Glutamatergic neuron (in vitro differentiated cells): ENCODE measurements around the gene PRDM7. TPM values are rescaled to one million over a fixed set of nuclear protein-coding genes. Genes with fewer than 3 reads are reported as not detected.
A peak's percentile ranks its signal among the peaks of the same experiment; 100 is the strongest.
"Not testable (repeated sequence)": the region's sequence is repeated elsewhere in the genome, so short reads cannot be mapped to it uniquely, and the experiment has no call there.

ENCODE experiments used
- DNase-seq: peaks from one replicate; pipeline ENCODE4 v3.0.0; 2022
- H3K27ac Mint-ChIP-seq: one replicate; pipeline ENCODE4 v1.8.0; 2020; ENCODE audit warnings: mild to moderate bottlenecking, mixed read lengths, inconsistent platforms; ENCODE audit not compliant: unreplicated experiment
- H3K27me3 Mint-ChIP-seq: one replicate; pipeline ENCODE4 v1.8.0; 2020; ENCODE audit warnings: mild to moderate bottlenecking, moderate library complexity, mixed read lengths, inconsistent platforms; ENCODE audit not compliant: unreplicated experiment
- H3K36me3 Mint-ChIP-seq: one replicate; pipeline ENCODE4 v1.8.0; 2020; ENCODE audit warnings: mild to moderate bottlenecking, mixed read lengths, inconsistent platforms; ENCODE audit not compliant: unreplicated experiment
- H3K4me1 Mint-ChIP-seq: one replicate; pipeline ENCODE4 v1.8.0; 2020; ENCODE audit warnings: mild to moderate bottlenecking, low read depth, mixed read lengths, inconsistent platforms; ENCODE audit not compliant: unreplicated experiment
- H3K4me3 Mint-ChIP-seq: one replicate; pipeline ENCODE4 v1.8.0; 2020; ENCODE audit warnings: mild to moderate bottlenecking, mixed read lengths, inconsistent platforms; ENCODE audit not compliant: unreplicated experiment
- H3K9me3 Mint-ChIP-seq: one replicate; pipeline ENCODE4 v1.8.0; 2020; ENCODE audit warnings: mild to moderate bottlenecking, moderate library complexity, mixed read lengths, inconsistent platforms; ENCODE audit not compliant: unreplicated experiment
- CTCF ChIP-seq: fragments of 200-600 bp; sonication (generic); IDR thresholded peaks from one replicate; pipeline ENCODE4 v1.5.0; 2021; ENCODE audit not compliant: partially characterized antibody, unreplicated experiment
- total RNA-seq: library from RNA; stranded (reverse); fragmentation: NEBNext Ultra II Directional; extraction: Animal tissue kit (Norgen Biotek cat#: 25700); gene quantifications from one replicate; pipeline ENCODE4 v1.2.1, GENCODE V29; 2021; ENCODE audit not compliant: unreplicated experiment

Gene PRDM7
- total RNA-seq, 1 donor from 2014 or later, result not detected

- H3K27me3 Mint-ChIP-seq, H3K4me3 Mint-ChIP-seq, H3K4me1 Mint-ChIP-seq, H3K36me3 Mint-ChIP-seq, H3K27ac Mint-ChIP-seq, H3K9me3 Mint-ChIP-seq, DNase-seq: not testable (repeated sequence)
These were observed 21.8 kb upstream of the PRDM7 start for GRCh38 chr16:90098936-90099335.

- H3K4me1 Mint-ChIP-seq, H3K36me3 Mint-ChIP-seq, DNase-seq, H3K27ac Mint-ChIP-seq, H3K9me3 Mint-ChIP-seq, H3K4me3 Mint-ChIP-seq, H3K27me3 Mint-ChIP-seq: not testable (repeated sequence)
These were observed 20.0 kb upstream of the PRDM7 start for GRCh38 chr16:90097010-90097684.

- not testable (repeated sequence) for H3K4me1 Mint-ChIP-seq, H3K27me3 Mint-ChIP-seq, H3K36me3 Mint-ChIP-seq, H3K9me3 Mint-ChIP-seq, H3K4me3 Mint-ChIP-seq, H3K27ac Mint-ChIP-seq, DNase-seq
These were observed 17.7 kb upstream of the PRDM7 start for GRCh38 chr16:90094791-90095190.

GRCh38 chr16:90094296-90094695, 17.2 kb upstream of the PRDM7 start:
- not testable (repeated sequence) for DNase-seq, H3K27ac Mint-ChIP-seq, H3K4me1 Mint-ChIP-seq, H3K27me3 Mint-ChIP-seq, H3K36me3 Mint-ChIP-seq, H3K9me3 Mint-ChIP-seq, H3K4me3 Mint-ChIP-seq

- not testable (repeated sequence) for DNase-seq, H3K4me1 Mint-ChIP-seq, H3K9me3 Mint-ChIP-seq
These were observed 16.7 kb upstream of the PRDM7 start for GRCh38 chr16:90093799-90094198.

GRCh38 chr16:90092781-90093180, 15.7 kb upstream of the PRDM7 start:
- not testable (repeated sequence) for H3K27me3 Mint-ChIP-seq, DNase-seq, H3K4me3 Mint-ChIP-seq, H3K9me3 Mint-ChIP-seq, H3K27ac Mint-ChIP-seq, H3K36me3 Mint-ChIP-seq, H3K4me1 Mint-ChIP-seq

More at GRCh38 chr16:90093799-90094198, 16.7 kb upstream of the PRDM7 start:
- H3K36me3 Mint-ChIP-seq, H3K27ac Mint-ChIP-seq, H3K4me3 Mint-ChIP-seq, H3K27me3 Mint-ChIP-seq: not testable (repeated sequence)

- Mint-ChIP-seq H3K36me3 (no peaks in the 10 kb centered on the region), H3K27me3 (peaks cover 2% of the 10 kb centered on the region), H3K4me3 (no peak overlapping the region), H3K9me3 (peaks cover 4% of the 10 kb centered on the region), H3K4me1 (no peaks in the 10 kb centered on the region), H3K27ac (no peak overlapping the region)
- DNase-seq, result no peak
- TF ChIP-seq CTCF, result no peak
These were observed 7.3 kb upstream of the PRDM7 start for GRCh38 chr16:90084215-90084950.

- Mint-ChIP-seq H3K9me3 (peaks cover 4% of the 10 kb centered on the region), H3K27me3 (peaks cover 5% of the 10 kb centered on the region), H3K27ac (no peak overlapping the region), H3K4me1 (peaks cover 6% of the 10 kb centered on the region), H3K4me3 (peak overlapping the region; percentile 95), H3K36me3 (no peaks in the 10 kb centered on the region)
- TF ChIP-seq CTCF, result no peak
- DNase-seq, result no peak
These were observed 6.0 kb upstream of the PRDM7 start for GRCh38 chr16:90083139-90083538.
